Common myeloid progenitor, CD34-positive (primary cell): Measurements from ENCODE around the gene OSBPL10. TPM values are rescaled to one million over a fixed set of nuclear protein-coding genes. Genes with fewer than 3 reads are reported as not detected.

Experiments used
- CTCF ChIA-PET: fragments of 350-600 bp; sonication (Branson Sonifier 250); formaldehyde crosslinking; loops from one replicate; lab custom pipeline; 2021; ENCODE audit warnings: antibody characterized with exemption; lab: Charles Lee
- POLR2A ChIA-PET: fragments of 350-600 bp; sonication (Branson Sonifier 250); formaldehyde crosslinking; loops from one replicate; lab custom pipeline; 2021; ENCODE audit warnings: antibody characterized with exemption; lab: Charles Lee
- DNase-seq, 3 donors: peaks; one replicate each; pipeline versions ENCODE4 v3.0.0 to v3.0.0-alpha.2; 2013
- H3K27ac ChIP-seq, 2 experiments: 1 replicate in 1 of 2; 2 replicates in 1 of 2; pipeline ENCODE4 v1.7.0; 2013; ENCODE audit warnings: inconsistent platforms in 2 of 2, low read length in 2 of 2, mild to moderate bottlenecking in 2 of 2, low read depth in 1 of 2, moderate library complexity in 1 of 2; ENCODE audit not compliant: severe bottlenecking in 2 of 2, insufficient read depth in 1 of 2, poor library complexity in 1 of 2
- H3K27me3 ChIP-seq, 5 experiments: replicated peaks in 2 of 5; 1 replicate in 3 of 5; 2 replicates in 2 of 5; pipeline versions ENCODE4 v1.6.1 to v1.7.0; 2013; ENCODE audit warnings: low read length in 4 of 5, mild to moderate bottlenecking in 2 of 5, moderate library complexity in 2 of 5, inconsistent platforms in 1 of 5; ENCODE audit not compliant: insufficient read depth in 5 of 5, control insufficient read depth in 4 of 5
- H3K36me3 ChIP-seq, 4 experiments: 1 replicate in 2 of 4; 2 replicates in 2 of 4; pipeline versions ENCODE4 v1.6.1 to v1.7.0; 2013; ENCODE audit warnings: low read length in 3 of 4, control low read depth in 1 of 4, mild to moderate bottlenecking in 1 of 4; ENCODE audit not compliant: control insufficient read depth in 4 of 4, insufficient read depth in 4 of 4
- H3K4me1 ChIP-seq, 4 experiments: 1 replicate in 3 of 4; 2 replicates in 1 of 4; pipeline versions ENCODE4 v1.6.1 to v1.7.1; 2013; ENCODE audit warnings: low read length in 3 of 4, mild to moderate bottlenecking in 3 of 4, control low read depth in 1 of 4, inconsistent platforms in 1 of 4, moderate library complexity in 1 of 4; ENCODE audit not compliant: control insufficient read depth in 4 of 4, insufficient read depth in 4 of 4; ENCODE audit errors: control extremely low read depth in 1 of 4
- H3K4me3 ChIP-seq, 7 experiments: 1 replicate in 4 of 7; 2 replicates in 3 of 7; pipeline versions ENCODE4 v1.5.1 to v1.7.0; 2013; ENCODE audit warnings: mild to moderate bottlenecking in 7 of 7, low read length in 6 of 7, moderate library complexity in 6 of 7, inconsistent platforms in 2 of 7, low read depth in 2 of 7, control low read depth in 1 of 7; ENCODE audit not compliant: insufficient read depth in 4 of 7, control insufficient read depth in 1 of 7; ENCODE audit errors: extremely low read depth in 1 of 7
- H3K9me3 ChIP-seq, 5 experiments: 1 replicate in 4 of 5; 2 replicates in 1 of 5; pipeline versions ENCODE4 v1.6.1 to v1.7.1; 2013; ENCODE audit warnings: low read length in 4 of 5, mild to moderate bottlenecking in 2 of 5, inconsistent platforms in 1 of 5, low read depth in 1 of 5, moderate library complexity in 1 of 5; ENCODE audit not compliant: control insufficient read depth in 4 of 5, insufficient read depth in 2 of 5; ENCODE audit errors: control extremely low read depth in 1 of 5
- WGBS: methylation state at CpG from one replicate; pipeline ENCODE4 v1.1.5; 2013; ENCODE audit not compliant: insufficient coverage; 5-methylcytosine and 5-hydroxymethylcytosine counted together
- polyA plus RNA-seq: library from polyadenylated mRNA; unstranded; fragments of 120-200 nt; gene quantifications from one replicate; pipeline ENCODE4 v1.2.1, GENCODE V29; 2013

OSBPL10 gene, protein sequence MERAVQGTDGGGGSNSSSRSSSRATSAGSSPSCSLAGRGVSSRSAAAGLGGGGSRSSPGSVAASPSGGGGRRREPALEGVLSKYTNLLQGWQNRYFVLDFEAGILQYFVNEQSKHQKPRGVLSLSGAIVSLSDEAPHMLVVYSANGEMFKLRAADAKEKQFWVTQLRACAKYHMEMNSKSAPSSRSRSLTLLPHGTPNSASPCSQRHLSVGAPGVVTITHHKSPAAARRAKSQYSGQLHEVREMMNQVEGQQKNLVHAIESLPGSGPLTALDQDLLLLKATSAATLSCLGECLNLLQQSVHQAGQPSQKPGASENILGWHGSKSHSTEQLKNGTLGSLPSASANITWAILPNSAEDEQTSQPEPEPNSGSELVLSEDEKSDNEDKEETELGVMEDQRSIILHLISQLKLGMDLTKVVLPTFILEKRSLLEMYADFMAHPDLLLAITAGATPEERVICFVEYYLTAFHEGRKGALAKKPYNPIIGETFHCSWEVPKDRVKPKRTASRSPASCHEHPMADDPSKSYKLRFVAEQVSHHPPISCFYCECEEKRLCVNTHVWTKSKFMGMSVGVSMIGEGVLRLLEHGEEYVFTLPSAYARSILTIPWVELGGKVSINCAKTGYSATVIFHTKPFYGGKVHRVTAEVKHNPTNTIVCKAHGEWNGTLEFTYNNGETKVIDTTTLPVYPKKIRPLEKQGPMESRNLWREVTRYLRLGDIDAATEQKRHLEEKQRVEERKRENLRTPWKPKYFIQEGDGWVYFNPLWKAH
- polyA plus RNA-seq, result 0.87 TPM

DNA sequence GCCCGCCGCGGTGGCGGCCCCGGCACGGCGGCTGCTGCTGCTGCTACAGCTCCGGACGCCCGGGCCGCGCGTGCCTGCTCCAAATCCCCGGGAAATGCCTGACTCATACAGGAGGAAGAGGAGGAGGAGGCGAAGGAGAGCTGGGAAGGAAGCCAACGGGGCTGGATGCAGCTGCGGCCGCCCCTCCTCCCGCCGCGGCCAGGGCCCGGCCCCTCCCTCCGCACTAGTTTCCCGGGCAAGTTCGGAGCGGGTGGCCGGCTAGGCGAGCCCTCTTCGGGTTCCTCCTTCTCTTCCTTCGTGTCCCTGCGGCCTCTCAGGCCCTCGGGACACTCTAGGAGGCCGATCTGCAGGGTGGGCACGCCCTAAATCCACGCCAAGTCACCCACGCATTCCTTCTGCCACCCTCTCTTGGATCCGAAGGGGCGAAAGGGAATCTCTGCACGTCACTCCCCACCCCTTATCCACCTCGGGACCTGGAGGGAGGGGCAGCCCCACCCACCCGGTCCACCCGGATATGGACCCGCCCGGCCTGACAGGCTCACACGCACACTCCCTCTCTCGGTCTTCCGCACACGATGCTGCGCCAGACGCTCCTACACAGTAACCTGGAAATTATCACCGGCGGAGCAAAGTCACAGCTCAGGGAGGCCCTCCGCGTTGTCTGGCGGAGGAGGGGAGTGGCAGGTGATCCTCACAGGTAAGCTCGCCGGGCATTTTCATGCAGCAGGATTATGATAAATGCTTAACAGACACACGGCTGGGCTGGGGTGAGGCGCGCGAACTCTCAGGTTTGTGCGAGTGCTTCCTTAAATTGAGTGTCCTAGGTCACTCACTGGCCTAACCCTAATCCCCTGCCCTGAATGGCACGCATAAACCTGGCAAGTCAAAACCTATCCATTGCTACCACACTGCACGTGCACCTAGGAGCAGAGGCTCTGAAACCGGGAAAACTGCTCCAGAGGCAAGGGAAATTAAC lies at the start of gene OSBPL10, which contains the start of gene ZNF860:
Gene OSBPL10 (minus strand): TSS at position 57 of the 976 bp plus-strand sequence. CDS start 83 bp downstream, outside the sequence.
Gene ZNF860 (plus strand): TSS at position 545 of the 976 bp plus-strand sequence. CDS start 7,330 bp downstream, outside the sequence.
- peak within 1 kb of the TSS; percentile 24 to 73 (median 64) for H3K4me3 ChIP-seq
- no peaks in the 10 kb centered on the region for H3K9me3 ChIP-seq
- 12% methylated on average over 52 of the region's 65 CpGs for WGBS
- H3K27me3 ChIP-seq, result peaks cover 12 to 62% (median 25%) of the 10 kb centered on the region in 5 experiments
- H3K4me1 ChIP-seq, result peaks cover 1 to 22% (median 18%) of the 10 kb centered on the region in 4 experiments
- H3K36me3 ChIP-seq, result no peaks in the 10 kb centered on the region
- H3K27ac ChIP-seq, result no peak within 1 kb of the TSS
- DNase-seq, result peak; percentile 32 to 56 (median 50)
- CTCF ChIA-PET, result no interaction called here
- POLR2A ChIA-PET, result no interaction called here

DNA sequence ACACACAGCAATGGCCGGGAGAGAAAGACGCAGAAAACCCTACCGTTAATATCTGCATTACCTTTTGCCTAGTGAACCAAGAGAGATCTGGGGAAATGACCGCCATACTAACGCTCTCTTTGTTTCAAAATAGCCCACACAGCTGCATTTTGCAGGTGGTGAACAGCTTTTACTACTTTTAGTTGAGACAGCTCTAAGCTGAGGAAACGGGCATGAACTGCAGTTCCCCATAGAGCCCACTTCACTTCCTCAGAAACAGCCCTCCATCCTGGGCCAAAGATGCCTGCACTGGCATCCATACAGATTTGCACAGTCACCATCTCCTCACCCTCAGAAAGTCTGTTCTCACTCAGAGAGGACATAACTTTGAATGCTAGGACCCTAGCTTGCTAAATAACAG lies 45.5 kb upstream of the OSBPL10 start:
- 45% methylated on average over 6 of the region's 6 CpGs for WGBS
- H3K27ac ChIP-seq, result no peak overlapping the region
- H3K27me3 ChIP-seq, result no peaks in the 10 kb centered on the region
- H3K4me3 ChIP-seq, result no peak overlapping the region
- ChIA-PET POLR2A (no interaction called here), CTCF (interaction anchor here (0.7 to 3.1 kb wide), 2 partner anchors 9 to 116 kb away, joined by 3 to 15 read pairs; no protein-coding TSS in a partner anchor)
- no peaks in the 10 kb centered on the region for H3K9me3 ChIP-seq
- DNase-seq, result peak; percentile 32 to 84 (median 82)
- H3K36me3 ChIP-seq, result no peaks in the 10 kb centered on the region
- peaks cover 5 to 9% (median 6%) of the 10 kb centered on the region in 4 experiments for H3K4me1 ChIP-seq

DNA sequence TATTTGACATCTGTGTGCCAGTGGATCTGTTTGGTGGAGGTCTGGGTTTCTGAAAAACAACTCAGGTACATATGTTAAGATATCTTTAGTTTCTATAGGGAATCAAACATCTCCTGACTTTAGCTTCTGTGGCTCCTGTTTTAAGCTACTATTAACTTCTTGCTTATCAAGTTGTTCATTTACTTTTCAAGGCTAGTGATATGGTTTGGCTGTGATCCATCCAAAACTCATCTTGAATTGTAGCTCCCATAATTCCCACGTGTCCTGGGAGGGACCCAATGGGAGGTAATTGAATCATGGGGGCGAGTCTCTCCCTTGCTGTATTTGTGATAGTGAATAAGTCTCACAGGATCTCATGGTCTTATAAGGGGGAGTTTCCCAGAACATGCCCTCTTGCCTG lies 41.9 kb upstream of the OSBPL10 start:
- Histone ChIP-seq H3K27ac (no peak overlapping the region), H3K4me1 (peaks cover 5 to 8% (median 6%) of the 10 kb centered on the region in 4 experiments), H3K36me3 (no peaks in the 10 kb centered on the region), H3K4me3 (no peak overlapping the region), H3K27me3 (no peaks in the 10 kb centered on the region), H3K9me3 (no peaks in the 10 kb centered on the region)
- DNase-seq, result no peak
- POLR2A ChIA-PET, result no interaction called here
- CTCF ChIA-PET, result interaction anchor here (2.3 kb wide), 1 partner anchor 122 kb away, joined by 11 read pairs; no protein-coding TSS in a partner anchor
- WGBS, result 100% methylated on average over 1 of the region's 2 CpGs

DNA sequence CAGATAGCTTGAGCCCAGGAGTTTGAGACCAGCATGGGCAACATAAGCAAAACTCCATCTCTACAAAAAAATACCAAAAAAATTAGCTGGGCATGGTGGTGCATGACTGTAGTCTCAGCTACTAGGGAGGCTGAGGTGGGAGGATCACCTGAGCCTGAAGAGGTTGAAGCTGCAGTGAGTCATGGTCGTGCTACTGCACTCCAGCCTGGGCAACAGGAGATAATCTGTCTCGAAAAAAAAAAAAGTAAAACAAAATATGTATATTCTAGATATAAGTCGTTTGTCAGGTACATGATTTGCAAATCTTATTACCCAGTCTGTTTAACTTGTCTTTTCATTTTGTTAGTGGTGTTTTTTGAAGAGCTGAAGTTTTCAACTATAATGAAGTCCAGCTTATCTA lies 40.7 kb upstream of the OSBPL10 start:
- Histone ChIP-seq H3K9me3 (no peaks in the 10 kb centered on the region), H3K4me3 (no peak overlapping the region), H3K27me3 (no peaks in the 10 kb centered on the region), H3K36me3 (no peaks in the 10 kb centered on the region), H3K4me1 (peaks cover 4 to 8% (median 5%) of the 10 kb centered on the region in 4 experiments), H3K27ac (no peak overlapping the region)
- CTCF ChIA-PET, result interaction anchor here (0.8 to 2.3 kb wide), 2 partner anchors 123 to 132 kb away, joined by 3 to 11 read pairs; no protein-coding TSS in a partner anchor
- POLR2A ChIA-PET, result interaction anchor here (0.7 kb wide), 2 partner anchors 46 to 136 kb away, joined by 3 to 4 read pairs; no protein-coding TSS in a partner anchor
- no peak for DNase-seq
- no CpG with 5 or more reads among the region's 3 CpGs for WGBS

DNA sequence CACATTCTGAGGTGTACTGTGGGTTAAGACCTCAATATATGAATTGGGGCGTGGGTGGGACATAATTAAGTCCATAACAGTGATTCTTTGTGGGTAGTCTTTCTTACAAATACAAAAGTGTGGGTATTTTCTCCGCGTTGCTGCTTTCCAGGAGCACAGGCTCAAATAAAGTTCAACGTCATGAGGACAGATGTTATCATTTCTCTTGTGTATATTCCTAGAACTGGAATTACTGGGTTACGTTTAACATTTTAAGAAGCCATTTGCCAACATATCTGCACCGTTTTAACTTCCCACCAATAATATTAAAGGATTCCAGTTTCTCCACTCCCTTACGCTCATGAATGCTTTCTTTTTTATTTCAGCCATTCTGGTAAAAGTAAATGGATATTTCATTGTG lies 40.1 kb upstream of the OSBPL10 start:
- no peak for DNase-seq
- ChIA-PET POLR2A (interaction anchor here (0.7 kb wide), 1 partner anchor 136 kb away, joined by 4 read pairs; no protein-coding TSS in a partner anchor), CTCF (interaction anchor here (1.5 to 2.3 kb wide), 2 partner anchors 121 to 124 kb away, joined by 4 to 11 read pairs; no protein-coding TSS in a partner anchor)
- 85% methylated on average over 3 of the region's 7 CpGs for WGBS
- no peaks in the 10 kb centered on the region for H3K36me3 ChIP-seq
- H3K27me3 ChIP-seq, result no peaks in the 10 kb centered on the region
- no peak overlapping the region for H3K4me3 ChIP-seq
- H3K9me3 ChIP-seq, result no peaks in the 10 kb centered on the region
- H3K4me1 ChIP-seq, result peaks cover 0 to 2% (median 0%) of the 10 kb centered on the region in 4 experiments
- no peak overlapping the region for H3K27ac ChIP-seq
